Measurements from ENCODE around the gene CNN2. TPM values are rescaled to one million over a fixed set of nuclear protein-coding genes. Genes with fewer than 3 reads are reported as not detected.

Gene CNN2
- total RNA-seq = 100 to 1,000 TPM; 163 to 276 (median 179) TPM
- total RNA-seq (2013) = 188 TPM

DNA sequence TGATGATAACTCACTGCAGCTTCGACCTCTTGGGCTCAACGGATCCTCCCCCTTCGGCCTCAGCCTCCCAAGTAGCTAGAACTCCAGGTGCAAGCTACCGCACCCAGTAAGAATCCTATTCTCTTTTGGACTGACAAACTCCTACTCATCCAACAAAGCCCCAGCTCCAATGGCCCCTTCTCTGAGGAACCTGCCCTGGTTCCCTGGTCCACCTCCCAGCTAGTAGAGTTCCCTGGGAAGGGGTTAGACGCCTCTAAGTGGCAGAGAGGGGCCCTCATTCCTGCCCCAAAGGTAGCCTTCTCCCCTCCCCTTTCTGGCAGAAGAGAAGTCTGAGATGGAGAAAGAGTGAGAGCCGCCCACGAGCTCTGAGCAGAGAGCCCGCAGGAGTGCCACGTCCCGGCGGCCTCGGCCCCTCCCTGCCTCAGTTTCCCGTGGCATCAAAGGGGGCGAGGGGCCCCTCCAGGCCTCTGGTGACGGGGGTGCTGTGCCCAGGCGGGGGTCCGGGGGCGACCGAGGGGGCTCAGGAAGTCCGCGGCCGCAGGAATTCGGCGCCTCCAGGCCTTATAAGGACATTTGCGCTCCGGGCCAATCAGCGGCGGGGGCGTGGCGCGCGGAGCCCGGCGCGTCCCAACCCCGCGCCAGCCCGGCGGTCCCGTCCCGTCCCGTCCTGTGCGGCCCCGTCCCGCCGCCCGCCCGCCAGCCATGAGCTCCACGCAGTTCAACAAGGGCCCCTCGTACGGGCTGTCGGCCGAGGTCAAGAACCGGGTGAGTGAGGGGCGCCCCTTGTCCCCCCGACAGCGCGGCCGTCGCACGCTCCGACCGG lies at the start of gene CNN2:
Gene CNN2, plus strand, starts transcription at position 649 of the 823 bp plus-strand sequence. Its CDS starts 54 bp downstream, at position 703.
- WGBS (ENCODE audit: insufficient coverage) = 5% methylated on average over 62 of the region's 63 CpGs
- Histone ChIP-seq H3K4me1 (ENCODE audit: control insufficient read depth, insufficient read depth, low read length) (peaks cover 62% of the 10 kb centered on the region), H3K4me3 (ENCODE audit: low read length) (peak within 1 kb of the TSS; percentile 61), H3K9me3 (ENCODE audit: control insufficient read depth, insufficient read depth, low read length) (no peaks in the 10 kb centered on the region), H3K27ac (ENCODE audit: low read length) (peak within 1 kb of the TSS; percentile 82), H3K27me3 (ENCODE audit: control insufficient read depth, insufficient read depth, low read length) (no peaks in the 10 kb centered on the region), H3K36me3 (ENCODE audit: control insufficient read depth, insufficient read depth, low read length) (peaks cover 2% of the 10 kb centered on the region)
- DNase-seq (peak; percentile 61 to 80), ATAC-seq (peak; percentile 46 to 70 (median 48))
- TF ChIP-seq, protein P1, sequence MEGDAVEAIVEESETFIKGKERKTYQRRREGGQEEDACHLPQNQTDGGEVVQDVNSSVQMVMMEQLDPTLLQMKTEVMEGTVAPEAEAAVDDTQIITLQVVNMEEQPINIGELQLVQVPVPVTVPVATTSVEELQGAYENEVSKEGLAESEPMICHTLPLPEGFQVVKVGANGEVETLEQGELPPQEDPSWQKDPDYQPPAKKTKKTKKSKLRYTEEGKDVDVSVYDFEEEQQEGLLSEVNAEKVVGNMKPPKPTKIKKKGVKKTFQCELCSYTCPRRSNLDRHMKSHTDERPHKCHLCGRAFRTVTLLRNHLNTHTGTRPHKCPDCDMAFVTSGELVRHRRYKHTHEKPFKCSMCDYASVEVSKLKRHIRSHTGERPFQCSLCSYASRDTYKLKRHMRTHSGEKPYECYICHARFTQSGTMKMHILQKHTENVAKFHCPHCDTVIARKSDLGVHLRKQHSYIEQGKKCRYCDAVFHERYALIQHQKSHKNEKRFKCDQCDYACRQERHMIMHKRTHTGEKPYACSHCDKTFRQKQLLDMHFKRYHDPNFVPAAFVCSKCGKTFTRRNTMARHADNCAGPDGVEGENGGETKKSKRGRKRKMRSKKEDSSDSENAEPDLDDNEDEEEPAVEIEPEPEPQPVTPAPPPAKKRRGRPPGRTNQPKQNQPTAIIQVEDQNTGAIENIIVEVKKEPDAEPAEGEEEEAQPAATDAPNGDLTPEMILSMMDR (IDR thresholded peaks at IDR 0.05) = no peak
- H3K27ac Mint-ChIP-seq = peak within 1 kb of the TSS; percentile 84 to 88
- no peaks in the 10 kb centered on the region for H3K36me3 Mint-ChIP-seq
- H3K9me3 Mint-ChIP-seq = no peaks in the 10 kb centered on the region
- peaks cover 0 to 2% of the 10 kb centered on the region in 2 donors for H3K27me3 Mint-ChIP-seq (ENCODE audit: low read depth in 2 of 2)
- peak within 1 kb of the TSS; percentile 94 for H3K4me3 Mint-ChIP-seq
- H3K4me1 Mint-ChIP-seq = peaks cover 26 to 34% of the 10 kb centered on the region in 2 donors
- intact Hi-C loops (cut with micrococcal nuclease) = no loop called here

GRCh38 chr19:977058-977464 lies 49.3 kb upstream of the CNN2 start:
- peaks cover 3% of the 10 kb centered on the region for H3K36me3 ChIP-seq (ENCODE audit: control insufficient read depth, insufficient read depth, low read length)
- H3K27me3 Mint-ChIP-seq (ENCODE audit: low read depth in 2 of 2) = no peaks in the 10 kb centered on the region
- H3K4me1 ChIP-seq (ENCODE audit: control insufficient read depth, insufficient read depth, low read length) = no peaks in the 10 kb centered on the region
- TF ChIP-seq, protein P1 (IDR thresholded peaks at IDR 0.05) = no peak
- DNase-seq (no peak), ATAC-seq (no peak)
- no peaks in the 10 kb centered on the region for H3K4me1 Mint-ChIP-seq
- no peaks in the 10 kb centered on the region for H3K36me3 Mint-ChIP-seq
- H3K9me3 ChIP-seq (ENCODE audit: control insufficient read depth, insufficient read depth, low read length) = no peaks in the 10 kb centered on the region
- no peak overlapping the region for H3K4me3 ChIP-seq (ENCODE audit: low read length)
- H3K9me3 Mint-ChIP-seq = no peaks in the 10 kb centered on the region
- intact Hi-C loops (cut with micrococcal nuclease) = no loop called here
- no peak overlapping the region for H3K27ac Mint-ChIP-seq
- no peak overlapping the region for H3K27ac ChIP-seq (ENCODE audit: low read length)
- 93% methylated on average over 24 of the region's 24 CpGs for WGBS (ENCODE audit: insufficient coverage)
- no peak overlapping the region for H3K4me3 Mint-ChIP-seq
- no peaks in the 10 kb centered on the region for H3K27me3 ChIP-seq (ENCODE audit: control insufficient read depth, insufficient read depth, low read length)

- H3K9me3 Mint-ChIP-seq = no peaks in the 10 kb centered on the region
Observed at GRCh38 chr19:979318-979741, 47.1 kb upstream of the CNN2 start.

More at GRCh38 chr19:979318-979741, 47.1 kb upstream of the CNN2 start:
- H3K4me1 ChIP-seq (ENCODE audit: control insufficient read depth, insufficient read depth, low read length) = peaks cover 18% of the 10 kb centered on the region
- H3K4me1 Mint-ChIP-seq = peaks cover 3% of the 10 kb centered on the region in 2 donors
- 82% methylated on average over 19 of the region's 19 CpGs for WGBS (ENCODE audit: insufficient coverage)
- H3K27ac ChIP-seq (ENCODE audit: low read length) = no peak overlapping the region
- TF ChIP-seq, protein P1 (IDR thresholded peaks at IDR 0.05) = no peak
- intact Hi-C loops (cut with micrococcal nuclease) = no loop called here
- no peak for ATAC-seq
- no peak overlapping the region for H3K4me3 Mint-ChIP-seq
- H3K36me3 Mint-ChIP-seq = no peaks in the 10 kb centered on the region
- H3K27ac Mint-ChIP-seq = no peak overlapping the region
- no peak for DNase-seq
- H3K4me3 ChIP-seq (ENCODE audit: low read length) = no peak overlapping the region
- no peaks in the 10 kb centered on the region for H3K36me3 ChIP-seq (ENCODE audit: control insufficient read depth, insufficient read depth, low read length)
- H3K27me3 Mint-ChIP-seq (ENCODE audit: low read depth in 2 of 2) = no peaks in the 10 kb centered on the region
- no peaks in the 10 kb centered on the region for H3K27me3 ChIP-seq (ENCODE audit: control insufficient read depth, insufficient read depth, low read length)
- H3K9me3 ChIP-seq (ENCODE audit: control insufficient read depth, insufficient read depth, low read length) = no peaks in the 10 kb centered on the region

All from natural killer cell (primary cell).